ENCODE data around the gene ZNF804A.
"Not testable (repeated sequence)": the region's sequence is repeated elsewhere in the genome, so short reads cannot be mapped to it uniquely, and the experiment has no call there.

The ZNF804A gene

GRCh38 chr2:184729581-184729980 lies 131.3 kb downstream of the ZNF804A start:
- no peak for DNase-seq

- no peak for DNase-seq
These were observed 132.0 kb downstream of the ZNF804A start for GRCh38 chr2:184730288-184730687.

- no peak for DNase-seq
These were observed 136.0 kb downstream of the ZNF804A start for GRCh38 chr2:184734338-184734737.

GRCh38 chr2:184735611-184736010 lies 137.3 kb downstream of the ZNF804A start:
- DNase-seq, result no peak

- DNase-seq, result no peak
These were observed 144.8 kb downstream of the ZNF804A start for GRCh38 chr2:184743096-184743495.

GRCh38 chr2:184756161-184756560 lies 157.8 kb downstream of the ZNF804A start:
- DNase-seq, result no peak

GRCh38 chr2:184756885-184757284 lies 158.6 kb downstream of the ZNF804A start:
- no peak for DNase-seq

- not testable (repeated sequence) for DNase-seq
These were observed 161.4 kb downstream of the ZNF804A start for GRCh38 chr2:184759557-184760255.

GRCh38 chr2:184760931-184761330 lies 162.6 kb downstream of the ZNF804A start:
- DNase-seq, result no peak

- no peak for DNase-seq
These were observed 167.0 kb downstream of the ZNF804A start for GRCh38 chr2:184765112-184765895.

- no peak for DNase-seq
These were observed 168.7 kb downstream of the ZNF804A start for GRCh38 chr2:184767059-184767458.

GRCh38 chr2:184769023-184769422 lies 170.7 kb downstream of the ZNF804A start:
- DNase-seq, result no peak

- DNase-seq, result no peak
These were observed 171.4 kb downstream of the ZNF804A start for GRCh38 chr2:184769686-184770085.

GRCh38 chr2:184779777-184780176 lies 181.4 kb downstream of the ZNF804A start:
- no peak for DNase-seq

GRCh38 chr2:184780384-184780783 lies 182.1 kb downstream of the ZNF804A start:
- no peak for DNase-seq

- no peak for DNase-seq
These were observed 182.6 kb downstream of the ZNF804A start for GRCh38 chr2:184780944-184781343.

GRCh38 chr2:184783576-184783975 lies 185.2 kb downstream of the ZNF804A start:
- DNase-seq, result no peak

- no peak for DNase-seq
These were observed 194.8 kb downstream of the ZNF804A start for GRCh38 chr2:184793176-184793575.

- DNase-seq, result no peak
These were observed 201.1 kb downstream of the ZNF804A start for GRCh38 chr2:184799379-184799778.

GRCh38 chr2:184814421-184814820 lies 216.1 kb downstream of the ZNF804A start:
- no peak for DNase-seq

- DNase-seq, result no peak
These were observed 217.5 kb downstream of the ZNF804A start for GRCh38 chr2:184815824-184816223.

GRCh38 chr2:184824597-184824996 lies 226.3 kb downstream of the ZNF804A start:
- no peak for DNase-seq

- DNase-seq, result no peak
These were observed 232.2 kb downstream of the ZNF804A start for GRCh38 chr2:184830531-184830930.

GRCh38 chr2:184834699-184835397 lies 236.5 kb downstream of the ZNF804A start:
- no peak for DNase-seq
